HepG2 (cell line): ENCODE data around the gene IRS1. TPM values are rescaled to one million over a fixed set of nuclear protein-coding genes. Genes with fewer than 3 reads are reported as not detected.

Source experiments
- ASH2L ChIP-seq: fragments of 300-600, 200-600 bp; sonication (generic); IDR thresholded peaks from 2 replicates; pipeline ENCODE4 v1.7.0; 2017; ENCODE audit warnings: low read depth, mild to moderate bottlenecking, moderate library complexity, mixed read lengths, low read length; ENCODE audit not compliant: insufficient read length
- CCDC6 ChIP-seq: sonication (generic); formaldehyde crosslinking; IDR thresholded peaks from 2 replicates; pipeline ENCODE4 v1.8.1; 2022; ENCODE audit warnings: mild to moderate bottlenecking, missing genetic modification reagents, moderate library complexity
- FOXM1 ChIP-seq: sonication (generic); formaldehyde crosslinking; IDR thresholded peaks from 2 replicates; pipeline ENCODE4 v1.5.0; 2020; ENCODE audit warnings: missing genetic modification reagents
- HHEX ChIP-seq: IDR thresholded peaks from 2 replicates; pipeline ENCODE4 v1.6.1; 2016; ENCODE audit warnings: control low read depth
- JUNB ChIP-seq: sonication (generic); formaldehyde crosslinking; IDR thresholded peaks from 2 replicates; pipeline ENCODE4 v1.8.0; 2022; ENCODE audit warnings: missing genetic modification reagents, mild to moderate bottlenecking, borderline replicate concordance
- RORA ChIP-seq: sonication (generic); formaldehyde crosslinking; IDR thresholded peaks from 2 replicates; pipeline ENCODE4 v1.5.0; 2020; ENCODE audit warnings: mild to moderate bottlenecking, missing genetic modification reagents, moderate library complexity
- SMAD9 ChIP-seq: sonication (generic); formaldehyde crosslinking; IDR thresholded peaks from 2 replicates; pipeline ENCODE4 v1.5.1; 2020; ENCODE audit warnings: mild to moderate bottlenecking, missing genetic modification reagents
- THAP9 ChIP-seq: sonication (generic); formaldehyde crosslinking; IDR thresholded peaks from 2 replicates; pipeline ENCODE4; 2020; ENCODE audit warnings: missing genetic modification reagents, mild to moderate bottlenecking, borderline replicate concordance
- TOPORS ChIP-seq: sonication (generic); formaldehyde crosslinking; IDR thresholded peaks from 2 replicates; pipeline ENCODE4 v1.8.0; 2023; ENCODE audit warnings: mild to moderate bottlenecking, missing genetic modification reagents
- TSC22D2 ChIP-seq: sonication (generic); formaldehyde crosslinking; IDR thresholded peaks from 2 replicates; pipeline ENCODE4 v1.5.1; 2020; ENCODE audit warnings: missing genetic modification reagents, mild to moderate bottlenecking, borderline replicate concordance
- ZBTB46 ChIP-seq: sonication (generic); formaldehyde crosslinking; IDR thresholded peaks from 2 replicates; pipeline ENCODE4 v1.4.0; 2020; ENCODE audit warnings: mild to moderate bottlenecking, missing genetic modification reagents, borderline replicate concordance
- ZBTB7B ChIP-seq: sonication (generic); formaldehyde crosslinking; IDR thresholded peaks from 2 replicates; pipeline ENCODE4 v1.4.0; 2020; ENCODE audit warnings: missing genetic modification reagents
- ZBTB8A ChIP-seq: sonication (generic); formaldehyde crosslinking; IDR thresholded peaks from 2 replicates; pipeline ENCODE4 v1.4.0; 2020; ENCODE audit warnings: mild to moderate bottlenecking, low read depth, missing genetic modification reagents, borderline replicate concordance
- ZFP37 ChIP-seq: sonication (generic); formaldehyde crosslinking; IDR thresholded peaks from 2 replicates; pipeline ENCODE4 v1.4.0; 2020; ENCODE audit warnings: missing genetic modification reagents, borderline replicate concordance
- ZNF12 ChIP-seq: sonication (generic); formaldehyde crosslinking; IDR thresholded peaks from 2 replicates; pipeline ENCODE4 v1.5.0; 2020; ENCODE audit warnings: missing genetic modification reagents
- ZNF274 ChIP-seq: sonication (generic); formaldehyde crosslinking; IDR thresholded peaks from 2 replicates; pipeline ENCODE4 v1.5.1; 2020; ENCODE audit warnings: mild to moderate bottlenecking, missing genetic modification reagents
- ZNF281 ChIP-seq: sonication (generic); formaldehyde crosslinking; IDR thresholded peaks from 2 replicates; pipeline ENCODE4 v1.4.0; 2020; ENCODE audit warnings: missing genetic modification reagents, borderline replicate concordance
- ZNF362 ChIP-seq: sonication (generic); formaldehyde crosslinking; IDR thresholded peaks from 2 replicates; pipeline ENCODE4 v1.4.0; 2020; ENCODE audit warnings: missing genetic modification reagents, mild to moderate bottlenecking, borderline replicate concordance
- ZNF367 ChIP-seq: sonication (generic); formaldehyde crosslinking; IDR thresholded peaks from 2 replicates; pipeline ENCODE4 v1.4.0; 2020; ENCODE audit warnings: missing genetic modification reagents, borderline replicate concordance
- ZNF547 ChIP-seq: sonication (generic); formaldehyde crosslinking; IDR thresholded peaks from 2 replicates; pipeline ENCODE4 v1.5.1; 2020; ENCODE audit warnings: mild to moderate bottlenecking, missing genetic modification reagents
- ZNF577 ChIP-seq: sonication (generic); formaldehyde crosslinking; IDR thresholded peaks from 2 replicates; pipeline ENCODE4 v1.4.0; 2020; ENCODE audit warnings: mild to moderate bottlenecking, low read depth, missing genetic modification reagents, borderline replicate concordance
- ZNF724P ChIP-seq: sonication (generic); formaldehyde crosslinking; IDR thresholded peaks from 2 replicates; pipeline ENCODE4 v1.8.0; 2022; ENCODE audit warnings: missing genetic modification reagents, borderline replicate concordance
- ZNF75D ChIP-seq: sonication (generic); formaldehyde crosslinking; IDR thresholded peaks from 2 replicates; pipeline ENCODE4 v1.8.1; 2023; ENCODE audit warnings: missing genetic modification reagents, mild to moderate bottlenecking, borderline replicate concordance
- polyA plus RNA-seq, 8 experiments: library from polyadenylated mRNA; depleted of rRNA in 3 of 8; stranded (reverse) in 7 of 8; unstranded in 1 of 8; fragments of >200 nt; fragmentation: Illumina TruSeq in 4 of 8; extraction: Trizol in 4 of 8; gene quantifications; 2 replicates each; pipeline versions ENCODE4 v1.2.1 to v1.2.3, GENCODE V29; 2011 to 2016; ENCODE audit warnings: low read depth in 4 of 8, missing spikeins in 1 of 8, mixed read lengths in 1 of 8; ENCODE audit not compliant: insufficient read depth in 1 of 8
- total RNA-seq, 5 experiments: library from RNA; depleted of rRNA; stranded (reverse); fragments of >200 nt; fragmentation: Illumina TruSeq; extraction: Trizol; gene quantifications; 2 replicates each; pipeline ENCODE4 v1.2.3, GENCODE V29; 2016; ENCODE audit warnings: low read depth in 1 of 5

IRS1 gene
- total and polyA plus RNA-seq, 2 of the 13 experiments (the other 11 are each of a cell fraction or from before 2014, with no cell fraction given): 8.7 to 9.0 TPM

GRCh38 chr2:226739545-226740030, 60.0 kb downstream of the IRS1 start (continued):
- no peak for TF ChIP-seq ZNF362 (CRISPR knock-in tag)
- no peak for TF ChIP-seq ZBTB7B
- no peak for TF ChIP-seq ZFP37 (CRISPR knock-in tag)
- TF ChIP-seq CCDC6 (CRISPR knock-in tag): no peak
- no peak for TF ChIP-seq THAP9
- TF ChIP-seq ZBTB8A (CRISPR knock-in tag): no peak
- no peak for TF ChIP-seq ZBTB46
- no peak for TF ChIP-seq FOXM1 (CRISPR knock-in tag)
- TF ChIP-seq ASH2L: peak; percentile 20
- TF ChIP-seq ZNF367 (CRISPR knock-in tag): no peak
- TF ChIP-seq ZNF75D (CRISPR knock-in tag): no peak
- no peak for TF ChIP-seq RORA (CRISPR knock-in tag)
- no peak for TF ChIP-seq ZNF547
- TF ChIP-seq ZNF281 (CRISPR knock-in tag): no peak
- no peak for TF ChIP-seq ZNF12 (CRISPR knock-in tag)
- no peak for TF ChIP-seq ZNF724P (CRISPR knock-in tag)
- 0 out of 2 replicates have a peak, but pooled peaks have one; percentile 54 for TF ChIP-seq TOPORS
- no peak for TF ChIP-seq ZNF274 (CRISPR knock-in tag)
- no peak for TF ChIP-seq HHEX (CRISPR knock-in tag)
- TF ChIP-seq SMAD9: no peak
- no peak for TF ChIP-seq ZNF577 (CRISPR knock-in tag)
- TF ChIP-seq TSC22D2 (CRISPR knock-in tag): no peak
- TF ChIP-seq JUNB (CRISPR knock-in tag): no peak
